Measurements from ENCODE around the gene CCNG1.

The CCNG1 gene

GRCh38 chr5:163459462-163459818, 22.0 kb downstream of the CCNG1 start:
- Histone ChIP-seq H3F3A (ENCODE audit: insufficient read depth, low read length) (no peaks in the 10 kb centered on the region), H3K27ac (ENCODE audit: low read depth, low read length, poor library complexity, severe bottlenecking) (peak overlapping the region; percentile 94), H3K4me2 (ENCODE audit: low read length) (peak overlapping the region; percentile 95), H3K9me2 (ENCODE audit: low read depth, low read length) (no peaks in the 10 kb centered on the region), H3K36me3 (ENCODE audit: insufficient read depth, low read length) (peaks cover 36% of the 10 kb centered on the region), H3K9me3 (ENCODE audit: low read length) (no peaks in the 10 kb centered on the region), H3K4me3 (ENCODE audit: low read depth, low read length, poor library complexity, severe bottlenecking) (peak overlapping the region; percentile 97), H4K20me1 (ENCODE audit: insufficient read depth, low read length) (no peaks in the 10 kb centered on the region), H3K4me1 (ENCODE audit: insufficient read depth, low read length, severe bottlenecking) (peaks cover 36% of the 10 kb centered on the region), H3K27me3 (ENCODE audit: insufficient read depth, low read length) (no peaks in the 10 kb centered on the region), H2AFZ (ENCODE audit: low read length) (no peak overlapping the region), H3K79me2 (ENCODE audit: insufficient read depth, low read length) (peaks cover 52% of the 10 kb centered on the region), H3K9ac (ENCODE audit: low read length) (peak overlapping the region; percentile 95)
- TF ChIP-seq, protein P1, sequence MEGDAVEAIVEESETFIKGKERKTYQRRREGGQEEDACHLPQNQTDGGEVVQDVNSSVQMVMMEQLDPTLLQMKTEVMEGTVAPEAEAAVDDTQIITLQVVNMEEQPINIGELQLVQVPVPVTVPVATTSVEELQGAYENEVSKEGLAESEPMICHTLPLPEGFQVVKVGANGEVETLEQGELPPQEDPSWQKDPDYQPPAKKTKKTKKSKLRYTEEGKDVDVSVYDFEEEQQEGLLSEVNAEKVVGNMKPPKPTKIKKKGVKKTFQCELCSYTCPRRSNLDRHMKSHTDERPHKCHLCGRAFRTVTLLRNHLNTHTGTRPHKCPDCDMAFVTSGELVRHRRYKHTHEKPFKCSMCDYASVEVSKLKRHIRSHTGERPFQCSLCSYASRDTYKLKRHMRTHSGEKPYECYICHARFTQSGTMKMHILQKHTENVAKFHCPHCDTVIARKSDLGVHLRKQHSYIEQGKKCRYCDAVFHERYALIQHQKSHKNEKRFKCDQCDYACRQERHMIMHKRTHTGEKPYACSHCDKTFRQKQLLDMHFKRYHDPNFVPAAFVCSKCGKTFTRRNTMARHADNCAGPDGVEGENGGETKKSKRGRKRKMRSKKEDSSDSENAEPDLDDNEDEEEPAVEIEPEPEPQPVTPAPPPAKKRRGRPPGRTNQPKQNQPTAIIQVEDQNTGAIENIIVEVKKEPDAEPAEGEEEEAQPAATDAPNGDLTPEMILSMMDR (IDR thresholded peaks at IDR 0.05; ENCODE audit: low read length): no peak
- no peak for TF ChIP-seq EZH2 (IDR thresholded peaks at IDR 0.05; ENCODE audit: borderline replicate concordance, low read length)

- H3K27me3 ChIP-seq (ENCODE audit: insufficient read depth, low read length): no peaks in the 10 kb centered on the region
- H3K36me3 ChIP-seq (ENCODE audit: insufficient read depth, low read length): peaks cover 36% of the 10 kb centered on the region
- H3K4me1 ChIP-seq (ENCODE audit: insufficient read depth, low read length, severe bottlenecking): peaks cover 36% of the 10 kb centered on the region
- no peaks in the 10 kb centered on the region for H3F3A ChIP-seq (ENCODE audit: insufficient read depth, low read length)
- H2AFZ ChIP-seq (ENCODE audit: low read length): no peak within 1 kb of the TSS
- H3K4me3 ChIP-seq (ENCODE audit: low read depth, low read length, poor library complexity, severe bottlenecking): peak within 1 kb of the TSS; percentile 97
- no peaks in the 10 kb centered on the region for H4K20me1 ChIP-seq (ENCODE audit: insufficient read depth, low read length)
- H3K9me3 ChIP-seq (ENCODE audit: low read length): no peaks in the 10 kb centered on the region
- peak within 1 kb of the TSS; percentile 96 for H3K27ac ChIP-seq (ENCODE audit: low read depth, low read length, poor library complexity, severe bottlenecking)
- peak within 1 kb of the TSS; percentile 98 for H3K9ac ChIP-seq (ENCODE audit: low read length)
- no peaks in the 10 kb centered on the region for H3K9me2 ChIP-seq (ENCODE audit: low read depth, low read length)
- peak within 1 kb of the TSS; percentile 95 for H3K4me2 ChIP-seq (ENCODE audit: low read length)
- H3K79me2 ChIP-seq (ENCODE audit: insufficient read depth, low read length): peaks cover 54% of the 10 kb centered on the region
- TF ChIP-seq, protein P1 (IDR thresholded peaks at IDR 0.05; ENCODE audit: low read length): peak; percentile 30; the same call in 1 of the 2 replicates
- TF ChIP-seq EZH2 (IDR thresholded peaks at IDR 0.05; ENCODE audit: borderline replicate concordance, low read length): no peak
Measured at GRCh38 chr5:163459819-163460561, 22.6 kb downstream of the CCNG1 start, which contains the start of gene NUDCD2. Gene NUDCD2 (minus strand): TSS chr5:163460102. CDS start chr5:163460050, 52 bp downstream.

DNA sequence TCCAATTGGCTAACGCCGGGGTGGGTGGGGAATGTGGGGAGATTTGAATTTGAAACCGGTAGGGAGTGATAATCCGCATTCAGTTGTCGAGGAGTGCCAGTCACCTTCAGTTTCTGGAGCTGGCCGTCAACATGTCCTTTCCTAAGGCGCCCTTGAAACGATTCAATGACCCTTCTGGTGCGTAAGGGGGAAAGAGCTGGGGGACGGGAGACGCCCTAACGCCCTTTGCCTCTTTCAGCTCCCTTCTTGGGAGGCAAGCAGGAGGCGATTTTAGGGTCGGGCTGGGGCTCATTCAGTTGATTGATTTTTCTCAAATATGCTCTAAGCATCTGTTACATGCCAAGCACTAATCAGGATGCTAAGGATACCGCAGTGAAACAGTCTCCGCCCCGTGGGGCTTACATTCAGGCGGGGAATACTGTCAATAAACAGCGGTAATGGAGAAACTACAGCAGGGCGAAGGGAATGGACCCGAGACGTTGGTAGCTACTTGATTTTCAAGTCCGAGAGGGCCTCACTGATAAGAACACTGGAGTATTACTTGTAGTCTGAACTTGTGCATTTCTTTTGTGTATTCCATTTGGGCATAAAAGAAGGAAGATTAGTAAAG, 23.3 kb downstream of the CCNG1 start, which contains the start of gene HMMR:
Gene HMMR, plus strand, starts transcription at position 71 of the 610 bp plus-strand sequence. Its CDS starts 61 bp downstream, at position 132.
- Histone ChIP-seq H3K9me2 (ENCODE audit: low read depth, low read length) (no peaks in the 10 kb centered on the region), H3K79me2 (ENCODE audit: insufficient read depth, low read length) (peaks cover 55% of the 10 kb centered on the region), H3K27me3 (ENCODE audit: insufficient read depth, low read length) (no peaks in the 10 kb centered on the region), H3K4me2 (ENCODE audit: low read length) (peak within 1 kb of the TSS; percentile 95), H3K9ac (ENCODE audit: low read length) (peak within 1 kb of the TSS; percentile 98), H3K27ac (ENCODE audit: low read depth, low read length, poor library complexity, severe bottlenecking) (peak within 1 kb of the TSS; percentile 96), H2AFZ (ENCODE audit: low read length) (no peak within 1 kb of the TSS), H3K4me1 (ENCODE audit: insufficient read depth, low read length, severe bottlenecking) (peaks cover 36% of the 10 kb centered on the region), H3K4me3 (ENCODE audit: low read depth, low read length, poor library complexity, severe bottlenecking) (peak within 1 kb of the TSS; percentile 97), H3K9me3 (ENCODE audit: low read length) (no peaks in the 10 kb centered on the region), H3F3A (ENCODE audit: insufficient read depth, low read length) (no peaks in the 10 kb centered on the region), H4K20me1 (ENCODE audit: insufficient read depth, low read length) (no peaks in the 10 kb centered on the region), H3K36me3 (ENCODE audit: insufficient read depth, low read length) (peaks cover 36% of the 10 kb centered on the region)
- TF ChIP-seq EZH2 (IDR thresholded peaks at IDR 0.05; ENCODE audit: borderline replicate concordance, low read length): no peak
- TF ChIP-seq, protein P1 (IDR thresholded peaks at IDR 0.05; ENCODE audit: low read length): no peak
